Activated T-cell treated with anti-CD3 and anti-CD28 coated beads for 48 hours (primary cell): ENCODE measurements around the gene MGLL.

Experiments
- DNase-seq: peaks from one replicate; pipeline ENCODE4 v3.0.0-alpha.2; 2020; ENCODE audit warnings: low read depth

Gene MGLL

GRCh38 chr3:127822041-127822681 is at the start of gene MGLL:
MGLL (minus strand) TSS chr3:127822515; CDS start chr3:127822318, 197 bp downstream.
- no peak for DNase-seq

DNA sequence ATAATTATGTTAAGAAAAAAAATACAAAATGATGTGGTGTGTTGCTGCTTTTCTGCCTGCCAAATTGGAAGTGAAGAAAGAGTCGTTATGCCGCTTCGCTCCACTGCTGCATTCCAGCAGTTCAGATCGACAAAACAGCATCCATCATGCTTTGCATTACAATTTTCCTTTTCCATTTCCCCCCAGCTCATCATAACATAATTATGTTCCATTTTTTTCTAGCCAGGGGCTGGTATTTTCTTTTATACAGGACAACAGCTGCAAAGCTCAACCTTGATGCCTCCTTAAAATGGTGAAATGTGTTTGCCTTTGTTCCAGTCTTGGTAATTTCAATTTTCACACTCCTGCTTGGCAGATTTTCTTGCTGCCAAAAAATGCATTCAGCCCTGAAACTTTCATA is 47.8 kb upstream of the MGLL start:
- no peak for DNase-seq

GRCh38 chr3:127867986-127868385 is 45.7 kb upstream of the MGLL start:
- no peak for DNase-seq

GRCh38 chr3:127867412-127867811 is 45.1 kb upstream of the MGLL start:
- DNase-seq: no peak

DNA sequence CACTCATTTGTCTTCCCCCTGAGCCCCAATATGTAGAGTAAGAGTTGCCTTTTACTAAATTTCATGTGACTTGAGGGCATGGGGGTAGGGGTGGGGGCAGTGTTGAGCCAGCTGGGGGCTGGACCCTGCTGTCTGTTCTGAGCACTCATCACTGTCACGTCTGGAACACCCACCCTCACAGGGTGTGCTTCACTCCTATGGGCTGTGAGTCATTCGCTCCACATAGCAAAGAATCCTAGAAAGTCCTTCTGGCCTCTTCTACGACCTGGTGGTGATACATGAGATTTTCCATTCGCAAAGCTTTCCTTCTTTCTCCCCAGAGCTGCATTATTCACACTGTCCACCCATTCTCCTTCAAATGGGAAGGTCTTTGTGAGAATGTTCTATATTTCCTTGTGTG is 43.6 kb upstream of the MGLL start:
- no peak for DNase-seq

GRCh38 chr3:127860211-127860696 is 37.9 kb upstream of the MGLL start:
- DNase-seq: no peak

DNA sequence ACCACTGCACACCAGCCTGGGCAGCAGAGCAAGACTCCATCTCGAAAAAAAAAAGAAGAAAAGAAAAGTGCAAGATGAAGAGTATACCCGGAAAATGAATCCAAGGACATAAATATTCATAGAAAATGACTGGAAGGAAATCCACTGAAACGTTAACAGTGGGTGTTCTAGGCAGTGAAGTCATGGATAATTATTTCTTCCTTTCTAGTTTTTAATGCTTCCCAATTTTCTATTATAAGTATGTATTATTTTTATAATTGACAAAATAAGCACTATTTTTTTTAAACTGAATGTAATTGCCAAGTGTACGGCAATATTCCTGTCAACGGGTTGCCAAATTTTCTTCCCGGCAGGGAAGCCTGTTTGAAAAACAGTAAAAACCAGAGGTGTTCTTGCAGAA is 37.4 kb upstream of the MGLL start:
- no peak for DNase-seq

DNA sequence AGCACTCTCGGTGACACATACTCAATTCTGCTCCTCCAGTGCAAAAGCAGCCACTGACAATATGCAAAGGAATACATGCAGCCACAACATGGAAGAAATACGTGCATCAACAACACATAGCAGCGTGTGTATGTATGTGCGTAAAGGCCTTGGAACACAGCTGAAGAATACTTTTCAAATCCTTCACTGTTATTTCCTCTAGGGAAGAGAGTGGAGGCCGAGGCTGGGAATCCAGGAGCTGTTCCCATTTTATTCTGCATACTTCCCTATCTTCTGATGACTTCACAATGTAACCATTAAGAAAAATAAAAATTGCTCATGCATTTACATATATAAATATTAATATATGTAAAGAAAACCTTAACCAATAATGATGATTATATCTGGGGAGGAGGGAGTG is 36.6 kb upstream of the MGLL start:
- DNase-seq: no peak

- DNase-seq: no peak
These were observed 36.2 kb upstream of the MGLL start for GRCh38 chr3:127858521-127858920.

- no peak for DNase-seq
These were observed 35.0 kb upstream of the MGLL start for GRCh38 chr3:127857333-127857732.

DNA sequence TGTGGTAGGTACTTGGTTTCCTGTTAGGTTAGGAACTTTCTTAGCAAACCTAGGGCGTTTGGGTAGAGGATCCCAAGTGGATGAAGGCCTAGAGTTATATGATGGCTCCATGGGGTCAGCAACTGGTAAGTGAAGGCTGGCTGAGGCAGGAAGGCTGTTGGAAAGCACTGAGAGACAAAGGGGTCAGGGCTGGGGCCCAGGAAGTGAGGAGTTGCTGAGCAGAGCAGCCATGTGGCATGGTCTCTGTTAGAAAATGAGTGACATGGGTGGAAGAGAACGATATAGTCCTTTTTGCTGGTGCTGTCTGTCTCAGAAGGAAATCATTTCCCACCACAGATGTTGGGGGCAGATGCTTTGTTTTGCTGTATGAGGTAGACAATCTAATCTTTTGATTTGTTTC is 34.5 kb upstream of the MGLL start:
- no peak for DNase-seq

GRCh38 chr3:127855246-127855645 is 32.9 kb upstream of the MGLL start:
- DNase-seq: no peak

DNA sequence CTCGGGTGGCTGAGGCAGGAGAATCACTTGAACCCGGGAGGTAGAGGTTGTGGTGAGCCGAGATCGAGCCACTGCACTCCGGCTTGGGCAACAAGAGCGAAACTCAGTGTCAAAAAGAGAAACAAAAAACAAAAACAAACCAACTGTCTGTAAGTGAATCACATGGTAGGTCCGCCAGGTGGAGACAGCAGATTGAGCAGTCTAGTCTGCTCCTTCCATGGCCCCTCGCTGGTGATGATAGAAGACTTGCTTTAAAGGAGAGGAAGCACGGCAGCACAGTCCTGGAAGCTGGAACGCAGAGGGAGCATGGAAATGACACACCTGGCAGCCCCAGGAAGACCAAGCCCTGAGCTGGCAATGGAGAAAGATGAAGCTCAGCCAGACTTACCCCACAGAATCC is 31.4 kb upstream of the MGLL start:
- no peak for DNase-seq

DNA sequence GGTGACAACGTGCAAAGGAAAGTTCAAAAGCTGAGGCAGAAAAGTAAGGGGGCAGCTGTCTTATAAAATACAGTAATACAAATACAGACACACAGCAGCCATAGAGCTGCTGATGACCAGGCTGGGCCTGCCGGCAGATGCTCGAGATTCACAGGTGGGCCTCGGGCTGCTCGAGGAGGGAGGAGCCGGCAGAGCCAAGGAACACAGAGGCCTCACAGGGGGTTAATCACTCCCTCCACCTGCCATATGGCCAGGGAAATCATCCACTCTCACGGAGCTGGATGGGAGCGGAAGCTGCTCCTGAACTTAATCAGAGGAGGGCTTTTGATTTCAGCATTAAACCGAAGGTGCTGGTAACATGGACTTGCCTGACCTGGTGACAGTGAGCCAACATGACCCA is 29.6 kb upstream of the MGLL start:
- DNase-seq: no peak

DNA sequence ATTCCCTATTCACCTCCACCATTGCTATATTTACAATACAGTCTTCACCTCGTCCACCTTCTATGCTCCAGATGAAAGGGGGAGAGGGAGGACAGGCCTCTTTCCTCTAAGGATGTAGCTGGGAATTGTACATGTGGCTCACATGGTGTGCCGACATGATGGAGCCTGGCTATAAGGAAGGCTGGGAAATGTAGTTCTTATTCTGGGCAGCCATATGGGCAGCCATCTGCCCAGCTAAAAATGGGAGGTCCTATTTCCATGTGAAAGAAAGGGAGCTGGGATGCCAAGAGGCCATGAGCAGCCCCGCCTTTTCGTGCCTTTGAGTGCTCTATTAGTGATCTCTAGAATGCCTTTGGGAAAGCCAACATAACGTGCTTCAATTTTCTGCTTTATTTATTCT is 27.1 kb upstream of the MGLL start:
- no peak for DNase-seq

GRCh38 chr3:127848131-127849129 is 26.1 kb upstream of the MGLL start:
- DNase-seq: no peak

DNA sequence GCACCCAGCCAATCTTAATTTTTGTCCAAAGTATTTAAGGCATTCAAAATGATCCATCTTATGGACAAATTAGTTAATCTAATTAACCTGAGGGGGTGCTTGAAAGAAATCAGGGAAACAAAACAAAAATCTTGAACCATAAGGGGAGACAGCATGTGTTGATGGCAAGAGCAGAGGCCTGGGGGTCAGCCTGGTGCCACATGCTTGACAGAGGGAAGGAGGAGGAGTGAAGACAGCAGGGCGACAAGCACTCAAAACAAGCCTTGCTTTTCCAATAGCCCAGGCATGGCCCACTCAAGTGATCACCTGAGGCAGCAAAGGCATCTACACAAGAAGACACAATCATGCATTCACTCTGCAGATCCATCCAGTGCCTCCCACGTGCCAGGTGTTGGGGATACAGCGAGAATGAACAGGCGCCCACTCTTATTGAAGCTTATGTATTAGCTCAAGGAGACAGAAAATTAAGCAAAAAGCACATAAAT is 25.0 kb upstream of the MGLL start:
- no peak for DNase-seq

GRCh38 chr3:127846576-127846975 is 24.3 kb upstream of the MGLL start:
- no peak for DNase-seq

DNA sequence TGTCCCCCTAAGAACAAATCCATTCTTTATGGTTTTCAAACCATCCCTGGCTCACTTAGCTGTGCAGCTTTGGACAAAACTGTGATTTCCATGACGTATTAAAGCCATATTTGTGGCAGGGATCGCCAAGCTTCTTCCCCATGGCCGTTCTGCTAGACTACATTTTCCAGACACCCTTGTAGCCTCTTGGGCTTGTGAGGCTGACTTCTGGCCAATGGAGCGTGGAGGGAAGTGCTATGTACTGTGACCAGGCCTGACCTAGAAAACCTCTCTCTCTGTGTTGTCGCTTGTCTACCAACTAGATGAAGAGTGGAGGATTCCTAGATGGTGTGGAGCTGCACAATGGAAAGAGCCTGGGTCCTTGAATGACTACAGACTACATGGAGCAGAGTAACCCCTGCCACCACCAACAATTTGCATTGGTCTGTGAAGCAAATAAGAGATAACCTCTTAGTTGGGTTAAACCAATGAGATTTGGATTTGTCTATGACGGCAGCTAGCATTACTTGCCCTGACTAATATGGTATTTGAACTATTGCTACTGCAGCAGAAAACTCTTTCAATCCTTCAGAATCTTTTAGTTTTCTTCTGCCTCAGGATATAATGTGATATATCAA is 22.1 kb upstream of the MGLL start:
- no peak for DNase-seq

- no peak for DNase-seq
These were observed 18.4 kb upstream of the MGLL start for GRCh38 chr3:127840671-127841070.

- DNase-seq: no peak
These were observed 16.8 kb upstream of the MGLL start for GRCh38 chr3:127839099-127839498.

DNA sequence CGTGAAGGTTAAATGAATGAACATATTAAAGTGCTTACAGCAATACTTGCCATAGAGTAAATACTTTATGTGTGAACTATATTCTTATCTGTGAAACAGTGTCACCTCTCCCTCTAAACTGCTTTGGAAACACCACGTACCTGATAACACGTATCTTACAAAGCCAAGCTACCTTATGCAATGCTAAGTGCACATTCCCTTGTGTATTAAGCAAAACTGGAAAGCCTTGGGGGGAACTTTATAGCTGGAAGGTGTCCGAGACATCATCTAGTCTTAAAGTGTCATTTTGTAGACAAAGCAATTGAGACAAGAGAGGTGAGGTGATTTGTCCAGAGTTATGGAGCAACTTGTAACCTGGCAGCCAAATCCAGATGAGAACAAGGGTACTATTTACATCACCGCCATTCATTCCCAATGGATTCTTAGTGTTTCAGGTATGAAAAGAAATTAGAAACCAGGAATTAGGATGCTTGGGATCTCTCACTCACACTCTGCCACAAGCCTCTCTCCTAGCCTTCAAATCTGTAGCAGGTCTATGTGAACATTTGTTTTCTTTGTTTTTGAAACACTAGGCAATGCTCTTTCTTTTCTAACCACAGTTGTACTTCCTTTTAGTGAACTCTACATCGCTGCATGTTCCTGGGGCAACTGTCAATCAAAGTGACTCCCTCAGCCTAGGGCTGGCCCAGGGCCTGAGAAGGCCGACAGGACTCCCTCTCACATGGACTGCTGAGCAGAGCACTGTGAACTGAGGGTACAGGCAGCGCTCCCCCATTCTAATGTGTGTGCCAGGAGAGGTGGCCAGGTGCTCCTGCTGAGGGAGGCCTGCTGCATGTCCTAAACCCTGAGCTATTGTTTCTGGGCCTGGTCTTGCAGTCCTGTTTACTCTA is 13.9 kb upstream of the MGLL start:
- no peak for DNase-seq
